ENCODE measurements around the gene TAS1R3.

Gene TAS1R3

DNA sequence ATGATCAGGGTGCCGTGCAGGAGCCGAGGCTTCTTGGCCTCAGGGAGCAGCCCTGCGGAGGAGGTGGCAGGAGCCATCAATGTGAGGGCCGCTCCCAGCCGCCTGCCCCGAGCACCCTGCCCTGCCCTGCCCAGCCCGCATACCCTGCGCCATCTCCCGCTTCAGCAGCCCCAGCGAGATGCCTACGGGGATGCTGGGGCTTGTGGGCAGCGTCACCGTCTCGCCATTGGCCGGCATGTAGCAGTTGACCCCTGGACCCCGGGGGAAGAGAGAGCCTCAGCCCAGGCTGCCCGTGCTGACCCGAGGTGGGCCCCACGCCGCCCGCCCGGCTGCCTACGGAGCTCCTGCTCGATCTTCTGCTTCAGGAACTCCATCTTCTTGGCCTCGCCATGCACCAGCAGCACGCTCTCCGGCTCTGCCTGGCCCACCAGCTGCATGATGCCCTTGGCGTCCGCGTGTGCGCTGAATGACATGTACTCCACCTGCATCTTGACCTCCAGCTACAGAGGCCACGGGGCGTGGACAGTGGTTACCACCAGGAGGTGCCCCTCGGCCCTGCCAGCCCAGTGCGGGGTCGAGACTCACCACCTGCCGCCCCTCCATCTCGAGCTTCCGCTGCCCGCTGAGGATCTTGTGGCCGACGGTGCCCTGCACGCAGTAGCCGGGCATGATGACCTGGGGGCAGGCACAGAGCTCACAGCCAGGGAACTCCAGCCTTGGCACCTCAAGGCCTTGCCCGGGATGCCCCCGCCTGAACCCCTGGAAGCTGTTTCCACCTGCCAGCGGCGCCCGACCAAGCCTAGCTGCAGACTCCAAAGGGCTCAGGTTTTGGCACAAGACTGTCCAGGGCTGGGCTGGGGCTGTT lies 18.4 kb upstream of the TAS1R3 start:
- Histone ChIP-seq H3K4me3 (replicated peaks; ENCODE audit: insufficient read depth, low read length) (no peak overlapping the region), H3K27ac (replicated peaks) (no peak overlapping the region), H3K27me3 (ENCODE audit: insufficient read depth, poor library complexity, severe bottlenecking) (no peaks in the 10 kb centered on the region)
- TF ChIP-seq GABPA (IDR thresholded peaks at IDR 0.05; ENCODE audit: low read depth): no peak
- TF ChIP-seq POLR2AphosphoS5 (IDR thresholded peaks at IDR 0.05; ENCODE audit: low read depth): peak; percentile 6; the same call in 1 of the 2 replicates
- DNase-seq (ENCODE audit: low read depth in 1 of 2, low spot score in 1 of 2): no peak

DNA sequence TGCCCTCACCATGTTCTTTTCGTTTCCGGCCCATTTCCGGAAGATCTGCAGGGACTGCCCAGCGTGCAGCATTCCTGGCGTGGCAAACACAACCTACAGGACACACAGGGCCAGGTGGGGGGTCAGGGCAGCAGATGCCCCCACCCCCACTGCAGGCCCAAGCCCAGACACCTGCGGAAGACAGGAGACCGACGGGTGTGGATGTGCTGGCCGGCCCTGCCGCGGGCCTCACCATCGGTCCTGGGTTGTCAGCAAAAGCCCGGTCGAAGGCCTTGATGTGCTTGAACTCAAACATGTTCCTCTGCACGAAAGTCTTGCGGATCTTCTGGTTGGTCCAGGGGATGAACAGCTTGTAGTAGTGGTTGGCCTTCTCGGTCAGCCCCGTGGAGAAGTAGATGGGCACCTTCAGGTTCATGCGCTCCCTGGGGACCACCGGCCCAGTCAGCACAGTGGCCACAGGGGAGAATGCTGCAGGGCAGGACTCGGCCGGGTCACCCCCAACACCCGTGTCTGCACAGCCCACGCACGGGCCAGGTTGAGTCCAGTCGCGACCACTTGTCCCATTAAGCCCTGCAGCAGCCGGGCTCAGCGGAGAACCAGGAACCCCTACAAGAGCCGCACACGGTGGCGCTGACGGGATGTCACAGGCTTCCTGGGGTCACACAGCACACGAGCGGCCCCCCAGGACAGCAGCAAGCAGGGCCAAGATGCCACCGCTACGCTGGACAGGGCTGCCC lies 17.4 kb upstream of the TAS1R3 start:
- no peak overlapping the region for H3K27ac ChIP-seq (replicated peaks)
- TF ChIP-seq, protein P1, sequence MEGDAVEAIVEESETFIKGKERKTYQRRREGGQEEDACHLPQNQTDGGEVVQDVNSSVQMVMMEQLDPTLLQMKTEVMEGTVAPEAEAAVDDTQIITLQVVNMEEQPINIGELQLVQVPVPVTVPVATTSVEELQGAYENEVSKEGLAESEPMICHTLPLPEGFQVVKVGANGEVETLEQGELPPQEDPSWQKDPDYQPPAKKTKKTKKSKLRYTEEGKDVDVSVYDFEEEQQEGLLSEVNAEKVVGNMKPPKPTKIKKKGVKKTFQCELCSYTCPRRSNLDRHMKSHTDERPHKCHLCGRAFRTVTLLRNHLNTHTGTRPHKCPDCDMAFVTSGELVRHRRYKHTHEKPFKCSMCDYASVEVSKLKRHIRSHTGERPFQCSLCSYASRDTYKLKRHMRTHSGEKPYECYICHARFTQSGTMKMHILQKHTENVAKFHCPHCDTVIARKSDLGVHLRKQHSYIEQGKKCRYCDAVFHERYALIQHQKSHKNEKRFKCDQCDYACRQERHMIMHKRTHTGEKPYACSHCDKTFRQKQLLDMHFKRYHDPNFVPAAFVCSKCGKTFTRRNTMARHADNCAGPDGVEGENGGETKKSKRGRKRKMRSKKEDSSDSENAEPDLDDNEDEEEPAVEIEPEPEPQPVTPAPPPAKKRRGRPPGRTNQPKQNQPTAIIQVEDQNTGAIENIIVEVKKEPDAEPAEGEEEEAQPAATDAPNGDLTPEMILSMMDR (IDR thresholded peaks at IDR 0.05; ENCODE audit: insufficient read depth, low read length): no peak
- TF ChIP-seq POLR2AphosphoS5 (IDR thresholded peaks at IDR 0.05; ENCODE audit: low read depth) (peak; percentile 5; the same call in 1 of the 2 replicates), GABPA (IDR thresholded peaks at IDR 0.05; ENCODE audit: low read depth) (no peak), SPI1 (IDR thresholded peaks at IDR 0.05; ENCODE audit: borderline replicate concordance, low read depth) (no peak)
- TF ChIP-seq, protein P2, sequence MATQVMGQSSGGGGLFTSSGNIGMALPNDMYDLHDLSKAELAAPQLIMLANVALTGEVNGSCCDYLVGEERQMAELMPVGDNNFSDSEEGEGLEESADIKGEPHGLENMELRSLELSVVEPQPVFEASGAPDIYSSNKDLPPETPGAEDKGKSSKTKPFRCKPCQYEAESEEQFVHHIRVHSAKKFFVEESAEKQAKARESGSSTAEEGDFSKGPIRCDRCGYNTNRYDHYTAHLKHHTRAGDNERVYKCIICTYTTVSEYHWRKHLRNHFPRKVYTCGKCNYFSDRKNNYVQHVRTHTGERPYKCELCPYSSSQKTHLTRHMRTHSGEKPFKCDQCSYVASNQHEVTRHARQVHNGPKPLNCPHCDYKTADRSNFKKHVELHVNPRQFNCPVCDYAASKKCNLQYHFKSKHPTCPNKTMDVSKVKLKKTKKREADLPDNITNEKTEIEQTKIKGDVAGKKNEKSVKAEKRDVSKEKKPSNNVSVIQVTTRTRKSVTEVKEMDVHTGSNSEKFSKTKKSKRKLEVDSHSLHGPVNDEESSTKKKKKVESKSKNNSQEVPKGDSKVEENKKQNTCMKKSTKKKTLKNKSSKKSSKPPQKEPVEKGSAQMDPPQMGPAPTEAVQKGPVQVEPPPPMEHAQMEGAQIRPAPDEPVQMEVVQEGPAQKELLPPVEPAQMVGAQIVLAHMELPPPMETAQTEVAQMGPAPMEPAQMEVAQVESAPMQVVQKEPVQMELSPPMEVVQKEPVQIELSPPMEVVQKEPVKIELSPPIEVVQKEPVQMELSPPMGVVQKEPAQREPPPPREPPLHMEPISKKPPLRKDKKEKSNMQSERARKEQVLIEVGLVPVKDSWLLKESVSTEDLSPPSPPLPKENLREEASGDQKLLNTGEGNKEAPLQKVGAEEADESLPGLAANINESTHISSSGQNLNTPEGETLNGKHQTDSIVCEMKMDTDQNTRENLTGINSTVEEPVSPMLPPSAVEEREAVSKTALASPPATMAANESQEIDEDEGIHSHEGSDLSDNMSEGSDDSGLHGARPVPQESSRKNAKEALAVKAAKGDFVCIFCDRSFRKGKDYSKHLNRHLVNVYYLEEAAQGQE (IDR thresholded peaks at IDR 0.05; ENCODE audit: insufficient replicate concordance, low read depth): no peak
- no peak for DNase-seq (ENCODE audit: low read depth in 1 of 2, low spot score in 1 of 2)
- no peaks in the 10 kb centered on the region for H3K27me3 ChIP-seq (ENCODE audit: insufficient read depth, poor library complexity, severe bottlenecking)
- H3K4me3 ChIP-seq (replicated peaks; ENCODE audit: insufficient read depth, low read length): no peak overlapping the region

DNA sequence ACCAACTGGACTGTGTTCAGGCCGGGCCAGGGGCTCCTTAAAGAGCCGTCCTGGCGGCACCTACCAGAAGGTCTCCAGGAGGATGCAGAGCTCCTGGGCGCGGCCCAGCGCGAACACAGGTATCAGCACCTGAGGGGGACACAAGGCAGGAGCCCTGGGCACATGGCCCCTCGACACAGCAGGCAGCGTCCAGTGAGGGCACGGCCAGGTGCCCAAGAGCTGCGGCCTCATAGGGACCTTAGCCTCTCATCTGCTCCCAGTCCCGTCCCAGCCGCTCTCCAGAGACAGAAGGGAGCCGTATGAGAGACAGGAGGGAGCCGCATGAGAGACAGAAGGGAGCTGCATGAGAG lies 16.9 kb upstream of the TAS1R3 start:
- H3K27me3 ChIP-seq (ENCODE audit: insufficient read depth, poor library complexity, severe bottlenecking): no peaks in the 10 kb centered on the region
- no peak for TF ChIP-seq GABPA (IDR thresholded peaks at IDR 0.05; ENCODE audit: low read depth)
- no peak for TF ChIP-seq SPI1 (IDR thresholded peaks at IDR 0.05; ENCODE audit: borderline replicate concordance, low read depth)
- TF ChIP-seq, protein P1 (IDR thresholded peaks at IDR 0.05; ENCODE audit: insufficient read depth, low read length): no peak
- TF ChIP-seq, protein P2 (IDR thresholded peaks at IDR 0.05; ENCODE audit: insufficient replicate concordance, low read depth): no peak
- TF ChIP-seq POLR2AphosphoS5 (IDR thresholded peaks at IDR 0.05; ENCODE audit: low read depth): no peak; the same call in 1 of the 2 replicates
- H3K4me3 ChIP-seq (replicated peaks; ENCODE audit: insufficient read depth, low read length): no peak overlapping the region
- no peak overlapping the region for H3K27ac ChIP-seq (replicated peaks)
- no peak for DNase-seq (ENCODE audit: low read depth in 1 of 2, low spot score in 1 of 2)

DNA sequence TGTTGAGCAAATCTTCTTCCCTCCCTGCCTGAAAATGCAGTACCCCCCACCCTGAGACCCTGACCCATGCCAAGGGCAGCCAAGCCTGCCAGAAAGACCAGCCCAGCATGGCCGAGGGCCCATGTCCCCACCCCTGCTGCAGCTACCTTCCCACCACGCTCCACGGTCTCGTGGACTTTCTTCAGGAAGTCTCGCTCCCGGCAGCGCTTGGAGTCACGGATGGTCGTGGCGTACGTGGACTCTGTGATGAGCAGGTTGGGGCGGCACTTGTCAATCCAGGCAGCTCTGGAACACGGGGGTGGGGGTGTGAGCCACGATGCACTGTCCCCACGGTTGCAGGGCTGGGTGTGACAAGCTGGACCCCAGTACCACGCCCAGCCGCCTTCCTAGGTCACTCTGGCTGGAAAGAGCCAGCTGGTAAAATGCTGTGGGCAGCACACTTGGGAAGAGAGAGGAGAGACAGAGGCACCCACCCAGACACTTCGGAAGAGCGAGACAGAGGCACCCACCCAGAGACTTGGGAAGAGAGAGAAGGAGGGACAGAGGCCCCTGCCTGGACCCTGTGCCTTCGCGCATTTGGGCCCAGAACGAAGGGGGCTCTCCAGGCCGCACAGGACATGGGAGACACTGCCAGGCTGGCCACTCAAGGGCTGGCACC lies 16.3 kb upstream of the TAS1R3 start:
- no peak for DNase-seq (ENCODE audit: low read depth in 1 of 2, low spot score in 1 of 2)
- no peak overlapping the region for H3K27ac ChIP-seq (replicated peaks)
- no peak overlapping the region for H3K4me3 ChIP-seq (replicated peaks; ENCODE audit: insufficient read depth, low read length)
- TF ChIP-seq POLR2AphosphoS5 (IDR thresholded peaks at IDR 0.05; ENCODE audit: low read depth) (0 out of 2 replicates have a peak, but pooled peaks have one; percentile 1), SPI1 (IDR thresholded peaks at IDR 0.05; ENCODE audit: borderline replicate concordance, low read depth) (no peak)
- TF ChIP-seq, protein P1 (IDR thresholded peaks at IDR 0.05; ENCODE audit: insufficient read depth, low read length): no peak
- H3K27me3 ChIP-seq (ENCODE audit: insufficient read depth, poor library complexity, severe bottlenecking): no peaks in the 10 kb centered on the region

Data from HL-60 (cell line).